ENCODE data around the gene PANK4. TPM values are rescaled to one million over a fixed set of nuclear protein-coding genes. Genes with fewer than 3 reads are reported as not detected.

Gene PANK4
- total and polyA plus RNA-seq, 9 of the 15 experiments (the other 6 are each of a cell fraction or from before 2014, with no cell fraction given): 0.93 to 55.6 (median 31.5) TPM

DNA sequence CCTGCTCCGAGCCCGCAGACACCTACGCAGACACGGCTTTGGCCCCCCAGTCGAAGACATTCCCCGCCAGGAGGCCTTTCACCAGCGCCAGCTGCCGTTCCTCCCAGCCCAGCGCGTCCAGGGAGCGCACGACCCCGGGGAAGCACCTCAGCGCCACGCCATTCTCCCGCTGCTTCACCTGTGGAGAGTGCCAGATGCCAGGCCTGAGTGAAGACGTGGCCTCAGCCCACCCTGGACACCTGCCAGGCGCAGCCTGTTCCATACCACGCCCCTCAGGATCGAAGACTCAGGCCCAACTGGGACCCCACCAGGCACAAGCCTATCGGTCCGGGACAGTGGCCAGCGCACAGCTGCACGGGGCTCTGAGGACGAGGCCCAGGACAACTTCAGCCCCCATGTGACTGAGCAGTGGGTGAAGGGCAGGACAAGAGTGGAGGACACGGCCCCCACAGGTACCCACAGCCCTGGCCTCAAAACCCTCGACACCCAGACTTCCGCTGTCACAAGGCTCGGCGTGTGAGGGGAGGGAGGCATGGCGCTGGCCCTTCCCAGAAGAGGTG, 13.5 kb downstream of the PANK4 start:
- in situ Hi-C loops (cut with MboI) (no loop called here), intact Hi-C loops (cut with micrococcal nuclease) (no loop called here)
- TF ChIP-seq SUPT5H (IDR thresholded peaks at IDR 0.05): 0 out of 2 replicates have a peak, but pooled peaks have one; percentile 11
- no peak for TF ChIP-seq MXI1 (IDR thresholded peaks at IDR 0.05; ENCODE audit: low read depth, low read length)
- TF ChIP-seq RBFOX2 (IDR thresholded peaks at IDR 0.05; ENCODE audit: low read depth, low read length): peak; percentile 37
- TF ChIP-seq MCM5 (IDR thresholded peaks at IDR 0.05; ENCODE audit: low read depth): no peak
- peak; percentile 64 for TF ChIP-seq POLR2G (IDR thresholded peaks at IDR 0.05; ENCODE audit: low read depth, low read length)
- no peak for TF ChIP-seq ZBTB17 (CRISPR knock-in tag; IDR thresholded peaks at IDR 0.05)
- TF ChIP-seq, protein P1, sequence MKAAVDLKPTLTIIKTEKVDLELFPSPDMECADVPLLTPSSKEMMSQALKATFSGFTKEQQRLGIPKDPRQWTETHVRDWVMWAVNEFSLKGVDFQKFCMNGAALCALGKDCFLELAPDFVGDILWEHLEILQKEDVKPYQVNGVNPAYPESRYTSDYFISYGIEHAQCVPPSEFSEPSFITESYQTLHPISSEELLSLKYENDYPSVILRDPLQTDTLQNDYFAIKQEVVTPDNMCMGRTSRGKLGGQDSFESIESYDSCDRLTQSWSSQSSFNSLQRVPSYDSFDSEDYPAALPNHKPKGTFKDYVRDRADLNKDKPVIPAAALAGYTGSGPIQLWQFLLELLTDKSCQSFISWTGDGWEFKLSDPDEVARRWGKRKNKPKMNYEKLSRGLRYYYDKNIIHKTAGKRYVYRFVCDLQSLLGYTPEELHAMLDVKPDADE (conservative IDR thresholded peaks at IDR 0.05; ENCODE audit: control insufficient read depth, low read depth, low read length): no peak
- TF ChIP-seq ZNF3 (CRISPR knock-in tag; IDR thresholded peaks at IDR 0.05): no peak
- TF ChIP-seq, protein P2, sequence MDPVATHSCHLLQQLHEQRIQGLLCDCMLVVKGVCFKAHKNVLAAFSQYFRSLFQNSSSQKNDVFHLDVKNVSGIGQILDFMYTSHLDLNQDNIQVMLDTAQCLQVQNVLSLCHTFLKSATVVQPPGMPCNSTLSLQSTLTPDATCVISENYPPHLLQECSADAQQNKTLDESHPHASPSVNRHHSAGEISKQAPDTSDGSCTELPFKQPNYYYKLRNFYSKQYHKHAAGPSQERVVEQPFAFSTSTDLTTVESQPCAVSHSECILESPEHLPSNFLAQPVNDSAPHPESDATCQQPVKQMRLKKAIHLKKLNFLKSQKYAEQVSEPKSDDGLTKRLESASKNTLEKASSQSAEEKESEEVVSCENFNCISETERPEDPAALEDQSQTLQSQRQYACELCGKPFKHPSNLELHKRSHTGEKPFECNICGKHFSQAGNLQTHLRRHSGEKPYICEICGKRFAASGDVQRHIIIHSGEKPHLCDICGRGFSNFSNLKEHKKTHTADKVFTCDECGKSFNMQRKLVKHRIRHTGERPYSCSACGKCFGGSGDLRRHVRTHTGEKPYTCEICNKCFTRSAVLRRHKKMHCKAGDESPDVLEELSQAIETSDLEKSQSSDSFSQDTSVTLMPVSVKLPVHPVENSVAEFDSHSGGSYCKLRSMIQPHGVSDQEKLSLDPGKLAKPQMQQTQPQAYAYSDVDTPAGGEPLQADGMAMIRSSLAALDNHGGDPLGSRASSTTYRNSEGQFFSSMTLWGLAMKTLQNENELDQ (CRISPR knock-in tag; IDR thresholded peaks at IDR 0.05; ENCODE audit: borderline replicate concordance): no peak
- no peak for TF ChIP-seq ZC3H11A (IDR thresholded peaks at IDR 0.05; ENCODE audit: low read depth, low read length)
- TF ChIP-seq ZNF174 (CRISPR knock-in tag; IDR thresholded peaks at IDR 0.05): no peak
- no peak for TF ChIP-seq C11orf30 (IDR thresholded peaks at IDR 0.05; ENCODE audit: low read depth)
- no peak for TF ChIP-seq FOXK2 (conservative IDR thresholded peaks at IDR 0.05 in 1 of 2, IDR thresholded peaks at IDR 0.05 in 1 of 2; ENCODE audit: low read depth in 2 of 2)
- TF ChIP-seq E2F8 (IDR thresholded peaks at IDR 0.05; ENCODE audit: low read depth, partially characterized antibody): no peak
- TF ChIP-seq ZBED1 (IDR thresholded peaks at IDR 0.05): no peak

More for the DNA sequence above, 13.5 kb downstream of the PANK4 start:
- H3K4me1 ChIP-seq (replicated peaks in 1 of 2; ENCODE audit: control insufficient read depth in 2 of 2, insufficient read depth in 2 of 2, low read length in 2 of 2): peaks cover 0 to 37% of the 10 kb centered on the region in 2 experiments; a peak in 1 of 5 replicates
- CTCF ChIA-PET (ENCODE audit: low intra/inter-chr PET ratio): no interaction called here
- no peaks in the 10 kb centered on the region for H3K27me3 ChIP-seq (ENCODE audit: control insufficient read depth in 2 of 2, insufficient read depth in 2 of 2, low read length in 2 of 2)
- POLR2A ChIA-PET: no interaction called here
- peaks cover 95% of the 10 kb centered on the region; the same call in 2 of the 3 replicates for H3K36me3 ChIP-seq (ENCODE audit: control insufficient read depth, insufficient read depth, low read length)
- no peaks in the 10 kb centered on the region for H3K9me3 ChIP-seq (replicated peaks; ENCODE audit: control insufficient read depth, insufficient read depth, low read depth, low read length)
- H2AFZ ChIP-seq (ENCODE audit: low read depth, low read length): no peak overlapping the region
- no peak overlapping the region for H3K4me2 ChIP-seq (ENCODE audit: insufficient read depth, low read length)
- DNase-seq (ENCODE audit: extremely low read depth in 1 of 4, low spot score in 3 of 4) (no peak), ATAC-seq (no peak), FAIRE-seq (no peak)
- H3K9me1 ChIP-seq (ENCODE audit: control insufficient read depth, insufficient read depth, low read length): peaks cover 2% of the 10 kb centered on the region
- H3K27ac ChIP-seq (ENCODE audit: extremely low read depth, low read depth, low read length): no peak overlapping the region
- H4K20me1 ChIP-seq (replicated peaks; ENCODE audit: control insufficient read depth, insufficient read depth, low read length): no peaks in the 10 kb centered on the region; the same call in 1 of the 2 replicates
- 0 out of 4 replicates have a peak overlapping the region, but pooled peaks of 1 of the 2 experiments have one; percentile 7 for H3K9ac ChIP-seq (ENCODE audit: insufficient read depth in 1 of 2, low read depth in 2 of 2, low read length in 2 of 2)
- H3K79me2 ChIP-seq (ENCODE audit: control insufficient read depth, insufficient read depth, low read length): no peaks in the 10 kb centered on the region
- no TSS peak for BruUV-seq (replicated peaks)
- H3K4me3 ChIP-seq: no peak overlapping the region
- WGBS (ENCODE audit: insufficient coverage, low coverage, missing lambda C conversion rate): 91% methylated on average over 19 of the region's 31 CpGs
